HEK293 (cell line): Measurements from ENCODE around the gene TNFSF10.

Source experiments
- CTCF ChIA-PET: fragments of 350-600 bp; formaldehyde crosslinking; extraction: SDS; loops from one replicate; lab custom pipeline; 2021; ENCODE audit warnings: antibody characterized with exemption; lab: Yijun Ruan, JAX
- POLR2A ChIA-PET: fragments of 300-600 bp; formaldehyde crosslinking; extraction: SDS; loops from one replicate; lab custom pipeline; 2020; ENCODE audit warnings: antibody characterized with exemption, inconsistent platforms; lab: Yijun Ruan, JAX
- H3K27ac ChIP-seq: fragments of 200-500 bp; sonication (Bioruptor generic); 2 replicates; pipeline ENCODE4 v1.5.1; 2014; ENCODE audit warnings: low read depth, low read length, control low read depth, inconsistent platforms; ENCODE audit errors: extremely low read depth
- H3K36me3 ChIP-seq, 2 experiments: fragments of 200-500 bp in 1 of 2; sonication (Bioruptor generic) in 1 of 2; 1 replicate in 1 of 2; 2 replicates in 1 of 2; pipeline ENCODE4 v1.5.1; 2014 to 2017; ENCODE audit warnings: inconsistent platforms in 2 of 2, low read length in 2 of 2; ENCODE audit not compliant: control insufficient read depth in 2 of 2, insufficient read depth in 1 of 2
- H3K4me1 ChIP-seq: fragments of 200-500 bp; sonication (Bioruptor generic); 2 replicates; pipeline ENCODE4 v1.5.1; 2014; ENCODE audit warnings: mild to moderate bottlenecking, low read length, inconsistent platforms; ENCODE audit not compliant: control insufficient read depth, insufficient read depth
- H3K4me3 ChIP-seq: 2 replicates; pipeline ENCODE4 v1.5.1; 2011; ENCODE audit warnings: low read depth, mild to moderate bottlenecking, control low read depth, low read length, moderate library complexity
- H3K9me3 ChIP-seq: fragments of 200-500 bp; sonication (Bioruptor generic); 2 replicates; pipeline ENCODE4 v1.5.1; 2014; ENCODE audit warnings: low read depth, low read length, inconsistent platforms; ENCODE audit not compliant: control insufficient read depth, insufficient read depth
- AEBP2 ChIP-seq: fragments of 450-650 bp; formaldehyde crosslinking; IDR thresholded peaks from 2 replicates; pipeline ENCODE4 v1.5.1; 2016; ENCODE audit warnings: missing biosample characterization, missing genetic modification characterization, borderline replicate concordance
- GLI2 ChIP-seq: fragments of 450-650 bp; formaldehyde crosslinking; IDR thresholded peaks from 2 replicates; pipeline ENCODE4; 2017; ENCODE audit warnings: missing biosample characterization, missing genetic modification characterization, low read depth, borderline replicate concordance
- RBAK ChIP-seq: fragments of 450-650 bp; formaldehyde crosslinking; IDR thresholded peaks from 2 replicates; pipeline ENCODE4 v1.5.1; 2016; ENCODE audit warnings: missing biosample characterization, missing genetic modification characterization
- SETDB1 ChIP-seq: IDR thresholded peaks from one replicate; pipeline ENCODE4 v1.6.1; 2017; ENCODE audit warnings: mild to moderate bottlenecking, low read length, moderate library complexity, mixed read lengths; ENCODE audit not compliant: insufficient read length
- TCF7L2 ChIP-seq: IDR thresholded peaks from 2 replicates; pipeline ENCODE4 v1.6.1; 2011; ENCODE audit warnings: low read depth, mild to moderate bottlenecking, inconsistent platforms, low read length, moderate library complexity, borderline replicate concordance
- TRIM28 ChIP-seq: IDR thresholded peaks from 2 replicates; pipeline ENCODE4 v1.6.1; 2011; ENCODE audit warnings: low read length, control low read depth, borderline replicate concordance
- ZBTB26 ChIP-seq: fragments of 450-650 bp; formaldehyde crosslinking; optimal IDR thresholded peaks from 2 replicates; pipeline ENCODE3; 2016; ENCODE audit warnings: missing biosample characterization, mild to moderate bottlenecking, missing genetic modification characterization
- ZBTB6 ChIP-seq: fragments of 450-650 bp; formaldehyde crosslinking; IDR thresholded peaks from 2 replicates; pipeline ENCODE4 v1.5.1; 2017; ENCODE audit warnings: missing biosample characterization, missing genetic modification characterization
- ZNF280C ChIP-seq: fragments of 450-650 bp; formaldehyde crosslinking; IDR thresholded peaks from 2 replicates; pipeline ENCODE4 v1.5.1; 2016; ENCODE audit warnings: missing biosample characterization, missing genetic modification characterization
- ZNF335 ChIP-seq: fragments of 450-650 bp; formaldehyde crosslinking; conservative IDR thresholded peaks from 2 replicates; pipeline ENCODE4 v1.5.1; 2016; ENCODE audit warnings: missing biosample characterization, missing genetic modification characterization
- ZNF416 ChIP-seq: fragments of 450-650 bp; formaldehyde crosslinking; IDR thresholded peaks from 2 replicates; pipeline ENCODE4 v1.5.1; 2016; ENCODE audit warnings: missing biosample characterization, missing genetic modification characterization
- ZNF518A ChIP-seq: fragments of 450-650 bp; formaldehyde crosslinking; conservative IDR thresholded peaks from 2 replicates; pipeline ENCODE4 v1.5.1; 2016; ENCODE audit warnings: low read depth, missing biosample characterization, missing genetic modification characterization
- ZNF623 ChIP-seq: fragments of 450-650 bp; formaldehyde crosslinking; IDR thresholded peaks from 2 replicates; pipeline ENCODE4 v1.5.1; 2016; ENCODE audit warnings: missing biosample characterization, missing genetic modification characterization
- ZNF792 ChIP-seq: fragments of 450-650 bp; formaldehyde crosslinking; IDR thresholded peaks from 2 replicates; pipeline ENCODE4 v1.5.1; 2016; ENCODE audit warnings: missing biosample characterization, missing genetic modification characterization
- ZSCAN23 ChIP-seq: fragments of 450-650 bp; formaldehyde crosslinking; IDR thresholded peaks from 2 replicates; pipeline ENCODE4 v1.5.1; 2016; ENCODE audit warnings: missing biosample characterization, missing genetic modification characterization

The TNFSF10 gene

GRCh38 chr3:172544404-172544803, 21.2 kb upstream of the TNFSF10 start (continued):
- TF ChIP-seq ZNF518A, result no peak
- no peak for TF ChIP-seq ZBTB26
- TF ChIP-seq RBAK, result no peak
- no peak for TF ChIP-seq GLI2 (tag by site-specific recombination)
- no peak for TF ChIP-seq ZBTB6 (tag by site-specific recombination)

GRCh38 chr3:172543884-172544283, 20.7 kb upstream of the TNFSF10 start:
- H3K4me1 ChIP-seq, result no peaks in the 10 kb centered on the region
- CTCF ChIA-PET, result no interaction called here
- POLR2A ChIA-PET, result no interaction called here
- H3K9me3 ChIP-seq, result no peaks in the 10 kb centered on the region
- no peak overlapping the region for H3K4me3 ChIP-seq
- no peak for TF ChIP-seq TCF7L2
- TF ChIP-seq ZNF335 (tag by site-specific recombination), result no peak
- no peak for TF ChIP-seq AEBP2
- TF ChIP-seq ZSCAN23 (tag by site-specific recombination), result no peak
- no peak for TF ChIP-seq ZNF792 (tag by site-specific recombination)
- no peak for TF ChIP-seq ZNF623
- no peak for TF ChIP-seq ZNF280C (tag by site-specific recombination)
- no peak for TF ChIP-seq ZNF416
- TF ChIP-seq SETDB1, result no peak
- TF ChIP-seq TRIM28, result no peak
- no peaks in the 10 kb centered on the region for H3K36me3 ChIP-seq
- no peak overlapping the region for H3K27ac ChIP-seq
